HG03025 (cell line): ENCODE measurements around the gene TDP1.
"Not testable (repeated sequence)": the region's sequence is repeated elsewhere in the genome, so short reads cannot be mapped to it uniquely, and the experiment has no call there.

ENCODE experiments used
- ATAC-seq: cut with Tn5 transposase; IDR thresholded peaks from one replicate; pipeline ENCODE4 v1.9.1; 2021; ENCODE audit warnings: mild to moderate bottlenecking, moderate library complexity; ENCODE audit not compliant: unreplicated experiment, low FRiP score

The TDP1 gene

GRCh38 chr14:90089486-90089885, 133.8 kb downstream of the TDP1 start:
- not testable (repeated sequence) for ATAC-seq

GRCh38 chr14:90091393-90091792, 135.7 kb downstream of the TDP1 start:
- ATAC-seq = no peak

GRCh38 chr14:90093942-90094595, 138.3 kb downstream of the TDP1 start:
- ATAC-seq = no peak
